Measurements from ENCODE around the gene ZNF385C.

Gene ZNF385C

DNA sequence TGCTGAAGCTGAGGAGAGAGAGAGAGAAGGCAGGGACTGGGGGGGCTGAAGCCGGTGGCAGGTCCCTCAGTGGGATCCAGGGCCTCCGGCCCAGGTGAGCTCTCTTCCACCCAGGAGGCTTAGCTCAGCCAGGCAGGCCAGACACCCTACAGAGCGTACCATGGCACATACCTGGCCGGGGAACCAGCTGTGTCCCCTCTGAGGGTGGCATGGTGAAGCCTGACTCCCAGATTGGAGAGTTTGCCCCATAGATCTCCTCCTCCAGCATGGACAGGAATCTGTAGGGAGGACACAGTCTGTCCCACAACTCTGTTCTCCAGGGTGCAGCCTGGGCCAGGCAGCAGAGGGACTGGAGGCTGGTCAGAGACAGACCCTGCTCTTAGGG lies 19.8 kb upstream of the ZNF385C start:
- H3K36me3 ChIP-seq (replicated peaks; ENCODE audit: insufficient read depth, low read length), result no peaks in the 10 kb centered on the region
- no peaks in the 10 kb centered on the region for H3K9me3 ChIP-seq (replicated peaks; ENCODE audit: insufficient read depth, low read length)
- peaks cover 14% of the 10 kb centered on the region for H3K79me2 ChIP-seq (ENCODE audit: low read length)
- H3K9ac ChIP-seq (ENCODE audit: low read length), result no peak overlapping the region
- H2AFZ ChIP-seq (ENCODE audit: low read length), result no peak overlapping the region
- H3K27me3 ChIP-seq (replicated peaks; ENCODE audit: insufficient read depth, low read length), result no peaks in the 10 kb centered on the region
- no peaks in the 10 kb centered on the region for H3K9me2 ChIP-seq (replicated peaks; ENCODE audit: insufficient read depth, low read length)
- TF ChIP-seq EZH2 (optimal IDR thresholded peaks at IDR 0.05; ENCODE audit: low read depth, low read length), result no peak
- TF ChIP-seq CTCF (IDR thresholded peaks at IDR 0.05; ENCODE audit: low read length), result no peak
- no peak for TF ChIP-seq EZH2phosphoT487 (IDR thresholded peaks at IDR 0.05; ENCODE audit: low read length)
- no peak for DNase-seq
- no peak overlapping the region for H3K4me3 ChIP-seq (ENCODE audit: low read length)
- no peaks in the 10 kb centered on the region for H4K20me1 ChIP-seq (ENCODE audit: insufficient read depth, low read length)
- no peak overlapping the region for H3K27ac ChIP-seq (ENCODE audit: low read length)
- H3F3A ChIP-seq (ENCODE audit: insufficient read depth, low read length), result peaks cover 23% of the 10 kb centered on the region
- H3K4me2 ChIP-seq (ENCODE audit: low read depth, low read length), result no peak overlapping the region
- H3K4me1 ChIP-seq (ENCODE audit: low read length), result peaks cover 36% of the 10 kb centered on the region

GRCh38 chr17:42117397-42118125 lies 19.3 kb upstream of the ZNF385C start:
- TF ChIP-seq EZH2 (optimal IDR thresholded peaks at IDR 0.05; ENCODE audit: low read depth, low read length), result no peak
- TF ChIP-seq EZH2phosphoT487 (IDR thresholded peaks at IDR 0.05; ENCODE audit: low read length), result no peak
- TF ChIP-seq CTCF (IDR thresholded peaks at IDR 0.05; ENCODE audit: low read length), result no peak
- Histone ChIP-seq H3K9me2 (replicated peaks; ENCODE audit: insufficient read depth, low read length) (no peaks in the 10 kb centered on the region), H3K4me3 (ENCODE audit: low read length) (no peak overlapping the region), H3K9me3 (replicated peaks; ENCODE audit: insufficient read depth, low read length) (no peaks in the 10 kb centered on the region), H3K4me2 (ENCODE audit: low read depth, low read length) (no peak overlapping the region), H2AFZ (ENCODE audit: low read length) (no peak overlapping the region), H3K4me1 (ENCODE audit: low read length) (peaks cover 41% of the 10 kb centered on the region), H4K20me1 (ENCODE audit: insufficient read depth, low read length) (no peaks in the 10 kb centered on the region), H3K27me3 (replicated peaks; ENCODE audit: insufficient read depth, low read length) (no peaks in the 10 kb centered on the region), H3K36me3 (replicated peaks; ENCODE audit: insufficient read depth, low read length) (no peaks in the 10 kb centered on the region), H3K79me2 (ENCODE audit: low read length) (peaks cover 14% of the 10 kb centered on the region), H3K27ac (ENCODE audit: low read length) (no peak overlapping the region), H3K9ac (ENCODE audit: low read length) (no peak overlapping the region), H3F3A (ENCODE audit: insufficient read depth, low read length) (peaks cover 29% of the 10 kb centered on the region)
- DNase-seq, result no peak

DNA sequence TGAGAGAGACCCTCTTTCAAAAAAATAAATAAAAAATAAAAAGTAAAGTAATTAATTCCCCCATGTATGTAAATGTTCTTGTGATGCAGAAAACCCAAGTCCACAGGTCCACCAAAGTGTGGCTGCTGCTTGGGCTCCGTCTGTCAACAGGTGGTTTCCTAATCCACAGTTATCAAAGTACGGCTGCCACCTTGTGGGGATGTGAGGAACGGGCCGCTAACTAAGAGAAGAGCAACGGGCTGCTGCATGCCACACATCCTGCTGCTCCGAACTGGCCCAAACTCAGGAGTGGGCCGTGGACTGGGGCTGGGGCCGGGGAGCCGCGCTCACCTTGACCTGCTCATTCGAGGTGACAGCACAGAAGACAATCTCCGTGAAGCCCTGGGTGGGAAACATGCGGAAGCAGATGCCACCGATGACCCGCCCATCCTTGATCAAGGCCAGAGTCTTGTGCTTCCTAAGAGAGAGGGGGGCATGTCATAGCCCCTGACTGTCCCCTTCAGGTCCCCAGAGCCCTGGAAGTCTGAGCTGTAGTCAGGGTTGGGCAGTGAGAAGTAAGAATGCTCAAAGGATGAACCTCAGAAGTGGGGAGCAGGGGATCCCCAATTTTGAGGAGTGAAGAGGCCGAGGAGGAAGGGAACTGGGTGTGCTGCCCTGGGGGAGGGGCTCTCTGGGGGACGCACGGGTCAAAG lies 18.6 kb upstream of the ZNF385C start:
- TF ChIP-seq CTCF (IDR thresholded peaks at IDR 0.05; ENCODE audit: low read length) (peak; percentile 84), EZH2phosphoT487 (IDR thresholded peaks at IDR 0.05; ENCODE audit: low read length) (no peak)
- Histone ChIP-seq H3K27me3 (replicated peaks; ENCODE audit: insufficient read depth, low read length) (no peaks in the 10 kb centered on the region), H3K36me3 (replicated peaks; ENCODE audit: insufficient read depth, low read length) (no peaks in the 10 kb centered on the region), H3F3A (ENCODE audit: insufficient read depth, low read length) (peaks cover 34% of the 10 kb centered on the region), H3K4me3 (ENCODE audit: low read length) (no peak overlapping the region), H3K79me2 (ENCODE audit: low read length) (peaks cover 14% of the 10 kb centered on the region), H3K4me2 (ENCODE audit: low read depth, low read length) (peak overlapping the region; percentile 57; the same call in 1 of the 2 replicates), H2AFZ (ENCODE audit: low read length) (no peak overlapping the region), H3K9me2 (replicated peaks; ENCODE audit: insufficient read depth, low read length) (no peaks in the 10 kb centered on the region), H3K27ac (ENCODE audit: low read length) (peak overlapping the region; percentile 69; the same call in 1 of the 2 replicates), H3K9me3 (replicated peaks; ENCODE audit: insufficient read depth, low read length) (no peaks in the 10 kb centered on the region), H3K9ac (ENCODE audit: low read length) (peak overlapping the region; percentile 20; the same call in 1 of the 2 replicates), H3K4me1 (ENCODE audit: low read length) (peaks cover 46% of the 10 kb centered on the region), H4K20me1 (ENCODE audit: insufficient read depth, low read length) (no peaks in the 10 kb centered on the region)
- peak; percentile 89 for DNase-seq

Data from MM.1S (cell line).